Measurements from ENCODE around the gene TMTC1. TPM values are rescaled to one million over a fixed set of nuclear protein-coding genes. Genes with fewer than 3 reads are reported as not detected.

TMTC1 gene
- total and polyA plus RNA-seq, 2 experiments from 2014 or later, result 4.8 to 24.3 TPM

DNA sequence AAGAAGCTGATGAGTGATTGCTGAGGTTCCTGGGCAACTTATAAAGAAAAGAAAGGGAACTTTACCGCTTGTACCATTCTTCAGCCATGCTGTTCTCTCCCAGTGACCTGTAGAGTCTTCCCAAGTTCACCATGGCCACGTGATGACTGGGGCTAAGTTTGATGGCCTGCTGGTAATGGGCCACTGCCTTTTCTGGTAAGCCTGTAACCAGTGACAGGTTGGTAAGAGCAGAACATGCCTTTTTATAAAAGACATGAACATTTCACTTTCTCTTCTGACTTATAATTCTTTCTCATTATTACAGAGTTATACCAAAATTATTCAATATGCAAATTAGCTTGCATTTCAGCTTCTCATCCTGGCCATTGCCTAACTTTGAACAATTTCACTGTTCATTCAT, 265.3 kb downstream of the TMTC1 start (continued):
- TF ChIP-seq ZNF462 (CRISPR knock-in tag; IDR thresholded peaks at IDR 0.05) (no peak), ETS1 (IDR thresholded peaks at IDR 0.05) (no peak), CREB1 (CRISPR knock-in tag; IDR thresholded peaks at IDR 0.05; ENCODE audit: low read depth) (no peak), JUNB (IDR thresholded peaks at IDR 0.05; ENCODE audit: unreplicated experiment) (no peak)

- Mint-ChIP-seq H3K27me3 (ENCODE audit: insufficient read depth, low read depth, poor library complexity) (no peaks in the 10 kb centered on the region), H3K36me3 (ENCODE audit: low read depth) (peaks cover 17% of the 10 kb centered on the region; the same call in 2 of the 3 replicates), H3K9me3 (no peaks in the 10 kb centered on the region), H3K4me1 (no peaks in the 10 kb centered on the region), H3K4me3 (no peak overlapping the region), H3K27ac (no peak overlapping the region)
- ATAC-seq (no peak), DNase-seq (ENCODE audit: low spot score) (no peak)
- H3F3A ChIP-seq (replicated peaks; ENCODE audit: low read depth), result no peaks in the 10 kb centered on the region
- no peaks in the 10 kb centered on the region for H3K9me2 ChIP-seq (ENCODE audit: insufficient read depth)
- no peak overlapping the region for H3K4me3 ChIP-seq
- TF ChIP-seq ZNF331 (CRISPR knock-in tag; IDR thresholded peaks at IDR 0.05; ENCODE audit: low read depth), result no peak
- no peak for TF ChIP-seq EZH2phosphoT487 (IDR thresholded peaks at IDR 0.05; ENCODE audit: unreplicated experiment)
- TF ChIP-seq ETS1 (IDR thresholded peaks at IDR 0.05), result no peak
- TF ChIP-seq, protein P1, sequence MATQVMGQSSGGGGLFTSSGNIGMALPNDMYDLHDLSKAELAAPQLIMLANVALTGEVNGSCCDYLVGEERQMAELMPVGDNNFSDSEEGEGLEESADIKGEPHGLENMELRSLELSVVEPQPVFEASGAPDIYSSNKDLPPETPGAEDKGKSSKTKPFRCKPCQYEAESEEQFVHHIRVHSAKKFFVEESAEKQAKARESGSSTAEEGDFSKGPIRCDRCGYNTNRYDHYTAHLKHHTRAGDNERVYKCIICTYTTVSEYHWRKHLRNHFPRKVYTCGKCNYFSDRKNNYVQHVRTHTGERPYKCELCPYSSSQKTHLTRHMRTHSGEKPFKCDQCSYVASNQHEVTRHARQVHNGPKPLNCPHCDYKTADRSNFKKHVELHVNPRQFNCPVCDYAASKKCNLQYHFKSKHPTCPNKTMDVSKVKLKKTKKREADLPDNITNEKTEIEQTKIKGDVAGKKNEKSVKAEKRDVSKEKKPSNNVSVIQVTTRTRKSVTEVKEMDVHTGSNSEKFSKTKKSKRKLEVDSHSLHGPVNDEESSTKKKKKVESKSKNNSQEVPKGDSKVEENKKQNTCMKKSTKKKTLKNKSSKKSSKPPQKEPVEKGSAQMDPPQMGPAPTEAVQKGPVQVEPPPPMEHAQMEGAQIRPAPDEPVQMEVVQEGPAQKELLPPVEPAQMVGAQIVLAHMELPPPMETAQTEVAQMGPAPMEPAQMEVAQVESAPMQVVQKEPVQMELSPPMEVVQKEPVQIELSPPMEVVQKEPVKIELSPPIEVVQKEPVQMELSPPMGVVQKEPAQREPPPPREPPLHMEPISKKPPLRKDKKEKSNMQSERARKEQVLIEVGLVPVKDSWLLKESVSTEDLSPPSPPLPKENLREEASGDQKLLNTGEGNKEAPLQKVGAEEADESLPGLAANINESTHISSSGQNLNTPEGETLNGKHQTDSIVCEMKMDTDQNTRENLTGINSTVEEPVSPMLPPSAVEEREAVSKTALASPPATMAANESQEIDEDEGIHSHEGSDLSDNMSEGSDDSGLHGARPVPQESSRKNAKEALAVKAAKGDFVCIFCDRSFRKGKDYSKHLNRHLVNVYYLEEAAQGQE (IDR thresholded peaks at IDR 0.05; ENCODE audit: unreplicated experiment), result no peak
- TF ChIP-seq, protein P2, sequence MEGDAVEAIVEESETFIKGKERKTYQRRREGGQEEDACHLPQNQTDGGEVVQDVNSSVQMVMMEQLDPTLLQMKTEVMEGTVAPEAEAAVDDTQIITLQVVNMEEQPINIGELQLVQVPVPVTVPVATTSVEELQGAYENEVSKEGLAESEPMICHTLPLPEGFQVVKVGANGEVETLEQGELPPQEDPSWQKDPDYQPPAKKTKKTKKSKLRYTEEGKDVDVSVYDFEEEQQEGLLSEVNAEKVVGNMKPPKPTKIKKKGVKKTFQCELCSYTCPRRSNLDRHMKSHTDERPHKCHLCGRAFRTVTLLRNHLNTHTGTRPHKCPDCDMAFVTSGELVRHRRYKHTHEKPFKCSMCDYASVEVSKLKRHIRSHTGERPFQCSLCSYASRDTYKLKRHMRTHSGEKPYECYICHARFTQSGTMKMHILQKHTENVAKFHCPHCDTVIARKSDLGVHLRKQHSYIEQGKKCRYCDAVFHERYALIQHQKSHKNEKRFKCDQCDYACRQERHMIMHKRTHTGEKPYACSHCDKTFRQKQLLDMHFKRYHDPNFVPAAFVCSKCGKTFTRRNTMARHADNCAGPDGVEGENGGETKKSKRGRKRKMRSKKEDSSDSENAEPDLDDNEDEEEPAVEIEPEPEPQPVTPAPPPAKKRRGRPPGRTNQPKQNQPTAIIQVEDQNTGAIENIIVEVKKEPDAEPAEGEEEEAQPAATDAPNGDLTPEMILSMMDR (conservative IDR thresholded peaks at IDR 0.05; ENCODE audit: low read depth in 2 of 2), result no peak; a peak in 1 of 4 replicates
- TF ChIP-seq ZNF114 (CRISPR knock-in tag; IDR thresholded peaks at IDR 0.05), result no peak
- H3K4me2 ChIP-seq, result no peak overlapping the region
- no peaks in the 10 kb centered on the region for H3K4me1 ChIP-seq (ENCODE audit: insufficient read depth)
- H3K27me3 ChIP-seq (ENCODE audit: insufficient read depth), result no peaks in the 10 kb centered on the region
- no peaks in the 10 kb centered on the region for H4K20me1 ChIP-seq (replicated peaks; ENCODE audit: insufficient read depth)
- no peaks in the 10 kb centered on the region for H3K36me3 ChIP-seq (ENCODE audit: insufficient read depth)
- H2AFZ ChIP-seq, result no peak overlapping the region
- H3K27ac ChIP-seq (ENCODE audit: low read depth), result no peak overlapping the region
- no peaks in the 10 kb centered on the region for H3K79me2 ChIP-seq (replicated peaks; ENCODE audit: insufficient read depth)
Measured at GRCh38 chr12:29517264-29517663, 266.5 kb downstream of the TMTC1 start.
